Adrenal gland (tissue), 12 donors: ENCODE measurements around the gene TCF7L1. TPM values are rescaled to one million over a fixed set of nuclear protein-coding genes. Genes with fewer than 3 reads are reported as not detected.

Experiments
- DNase-seq, 7 donors: peaks; one replicate each; pipeline ENCODE4 v3.0.0-alpha.2; 2019 to 2020
- H3K27ac ChIP-seq, 5 donors: fragments of 200-600 bp; sonication (generic) in 4 of 5; 1 replicate in 3 of 5; 2 replicates in 2 of 5; pipeline versions ENCODE4 v1.5.1 to v1.8.0; 2016 to 2020; ENCODE audit warnings: mild to moderate bottlenecking in 1 of 5
- H3K27me3 ChIP-seq: fragments of 200-600 bp; 2 replicates; pipeline ENCODE4 v1.8.0; 2021
- H3K36me3 ChIP-seq, 2 donors: fragments of 200-600 bp; replicated peaks in 1 of 2; 1 replicate in 1 of 2; 2 replicates in 1 of 2; pipeline versions ENCODE4 v1.5.1 to v1.8.0; 2018 to 2022
- H3K4me1 ChIP-seq, 2 donors: fragments of 200-600 bp; replicated peaks in 1 of 2; 1 replicate in 1 of 2; 2 replicates in 1 of 2; pipeline versions ENCODE4 v1.5.1 to v1.8.0; 2018 to 2021
- H3K4me3 ChIP-seq, 4 donors: fragments of 200-600 bp; sonication (generic) in 3 of 4; one replicate each; pipeline ENCODE4 v1.5.1; 2016 to 2018
- H3K9me3 ChIP-seq, 3 donors: fragments of 200-600 bp; sonication (generic) in 1 of 3; replicated peaks in 1 of 3; 1 replicate in 2 of 3; 2 replicates in 1 of 3; pipeline versions ENCODE4 v1.5.1 to v1.8.0; 2016 to 2021
- CTCF ChIP-seq, 6 experiments: fragments of 450-650 bp in 4 of 6; fragments of 200-600 bp in 2 of 6; sonication (generic) in 1 of 6; IDR thresholded peaks; 1 replicate in 5 of 6; 2 replicates in 1 of 6; pipeline versions ENCODE4 v1.5.1 to v1.8.0; 2016 to 2021; ENCODE audit warnings: antibody characterized with exemption in 6 of 6, mild to moderate bottlenecking in 2 of 6, moderate library complexity in 1 of 6
- POLR2A ChIP-seq, 2 donors: fragments of 450-650 bp; IDR thresholded peaks; one replicate each; pipeline ENCODE4 v1.6.1; 2017; ENCODE audit warnings: antibody characterized with exemption in 2 of 2, mild to moderate bottlenecking in 2 of 2, moderate library complexity in 1 of 2
- WGBS, 4 donors: extraction: QIAGEN DNeasy Blood & Tissue Kit in 2 of 4; methylation state at CpG; one replicate each; pipeline versions ENCODE4 v1.1.5 to v1.1.7; 2013 to 2017; 5-methylcytosine and 5-hydroxymethylcytosine counted together
- intact Hi-C, 2 donors: fragments of 100-400 bp; cut with DNase I; formaldehyde crosslinking; loops; one replicate each; pipeline versions ENCODE4 v1.14.1 to v1.15.0; 2022 to 2023
- polyA plus RNA-seq, 3 donors: library from polyadenylated mRNA; stranded (reverse); fragments of 200-250 nt in 2 of 3; fragments of 350-450 nt in 1 of 3; fragmentation: Illumina TruSeq in 1 of 3; extraction: RNeasy Lipid Tissue Mini Kit (QIAGEN cat#74804) in 1 of 3; gene quantifications; one replicate each; pipeline ENCODE4 v1.2.3, GENCODE V29; 2013 to 2014
- total RNA-seq, 9 donors: library from RNA; depleted of rRNA in 4 of 9; stranded (reverse); fragments of >200 nt in 4 of 9; fragments of 120-200 nt in 1 of 9; fragmentation: NEBNext Ultra II Directional in 1 of 9; extraction: Animal tissue kit (Norgen Biotek cat#: 25700) in 1 of 9; gene quantifications; one replicate each; pipeline versions ENCODE4 v1.1.0 to v1.2.4, GENCODE V29; 2013 to 2023
- donor health status: healthy with polysubstance abuse.
- donor health status: Bipolar disorder and iron deficiency.
- donor health status: DM: yes; HTN: yes; CAD: no.
- donor health status: DM: no; HTN: no; CAD: no.
- donor health status: DM: no; HTN: no; CAD: no.
- donor health status: DM: yes; HTN: yes; CAD: no.

TCF7L1 gene
- total and polyA plus RNA-seq, 12 donors: 0.36 to 8.9 (median 3.2) TPM

- Histone ChIP-seq H3K27me3 (no peaks in the 10 kb centered on the region), H3K4me1 (no peaks in the 10 kb centered on the region)
Observed at GRCh38 chr2:85212841-85213240, 79.6 kb downstream of the TCF7L1 start.

GRCh38 chr2:85213404-85213803, 80.2 kb downstream of the TCF7L1 start:
- Histone ChIP-seq H3K9me3 (no peaks in the 10 kb centered on the region), H3K36me3 (no peaks in the 10 kb centered on the region), H3K4me3 (no peak overlapping the region), H3K27me3 (no peaks in the 10 kb centered on the region), H3K27ac (no peak overlapping the region), H3K4me1 (no peaks in the 10 kb centered on the region)
- no peak for DNase-seq
- TF ChIP-seq POLR2A (IDR thresholded peaks at IDR 0.05): no peak
- TF ChIP-seq CTCF (IDR thresholded peaks at IDR 0.05): no peak
- WGBS, 4 donors: 72 to 86% (median 81%) methylated on average over 2 of the region's 2 CpGs
- intact Hi-C loops: no loop called here

More at GRCh38 chr2:85212841-85213240, 79.6 kb downstream of the TCF7L1 start:
- H3K27ac ChIP-seq: no peak overlapping the region
- intact Hi-C loops: no loop called here
- DNase-seq: no peak
- 72 to 84% (median 80%) methylated on average over 3 of the region's 3 CpGs for WGBS, 4 donors
- no peaks in the 10 kb centered on the region for H3K9me3 ChIP-seq
- TF ChIP-seq CTCF (IDR thresholded peaks at IDR 0.05): no peak
- TF ChIP-seq POLR2A (IDR thresholded peaks at IDR 0.05): no peak
- H3K4me3 ChIP-seq: no peak overlapping the region
- no peaks in the 10 kb centered on the region for H3K36me3 ChIP-seq

GRCh38 chr2:85213901-85214512, 80.8 kb downstream of the TCF7L1 start:
- H3K4me1 ChIP-seq: no peaks in the 10 kb centered on the region
- DNase-seq: peak in 1 of 7 donors; percentile 7
- intact Hi-C loops: no loop called here
- no peaks in the 10 kb centered on the region for H3K36me3 ChIP-seq
- H3K9me3 ChIP-seq: no peaks in the 10 kb centered on the region
- 58 to 67% (median 62%) methylated on average over 13 to 15 of the region's 15 CpGs for WGBS, 4 donors
- H3K27ac ChIP-seq: no peak overlapping the region
- no peaks in the 10 kb centered on the region for H3K27me3 ChIP-seq
- H3K4me3 ChIP-seq: no peak overlapping the region
- TF ChIP-seq POLR2A (IDR thresholded peaks at IDR 0.05) (no peak), CTCF (IDR thresholded peaks at IDR 0.05) (no peak)

GRCh38 chr2:85215081-85215447, 81.9 kb downstream of the TCF7L1 start:
- H3K27ac ChIP-seq: no peak overlapping the region
- no peaks in the 10 kb centered on the region for H3K9me3 ChIP-seq
- no peak overlapping the region for H3K4me3 ChIP-seq
- H3K4me1 ChIP-seq: no peaks in the 10 kb centered on the region
- peak in 1 of 7 donors; percentile 49 for DNase-seq
- TF ChIP-seq POLR2A (IDR thresholded peaks at IDR 0.05) (no peak), CTCF (IDR thresholded peaks at IDR 0.05) (no peak)
- no peaks in the 10 kb centered on the region for H3K36me3 ChIP-seq
- no peaks in the 10 kb centered on the region for H3K27me3 ChIP-seq
- intact Hi-C loops: no loop called here
- 51 to 65% (median 64%) methylated on average over 9 of the region's 9 CpGs for WGBS, 4 donors
